NCI-H226 (cell line): ENCODE results near the gene MYO1F.
"Not testable (repeated sequence)": the region's sequence is repeated elsewhere in the genome, so short reads cannot be mapped to it uniquely, and the experiment has no call there.

ENCODE experiments used
- DNase-seq: peaks from one replicate; pipeline ENCODE4 v3.0.0-alpha.2; 2015

The MYO1F gene

GRCh38 chr19:8561075-8561764, 16.0 kb downstream of the MYO1F start:
- DNase-seq = no peak

- DNase-seq = no peak
These were observed 18.9 kb downstream of the MYO1F start for GRCh38 chr19:8558325-8558724.

GRCh38 chr19:8557642-8558238, 19.5 kb downstream of the MYO1F start:
- no peak for DNase-seq

GRCh38 chr19:8553729-8554128, 23.5 kb downstream of the MYO1F start:
- not testable (repeated sequence) for DNase-seq

GRCh38 chr19:8552810-8553209, 24.4 kb downstream of the MYO1F start:
- DNase-seq = peak; percentile 36

- no peak for DNase-seq
These were observed 27.2 kb downstream of the MYO1F start for GRCh38 chr19:8550070-8550469.

- DNase-seq = no peak
These were observed 31.5 kb downstream of the MYO1F start for GRCh38 chr19:8545743-8546142.

- DNase-seq = no peak
These were observed 33.1 kb downstream of the MYO1F start for GRCh38 chr19:8544168-8544567.

GRCh38 chr19:8539621-8540149, 37.6 kb downstream of the MYO1F start:
- no peak for DNase-seq

- DNase-seq = no peak
These were observed 40.1 kb downstream of the MYO1F start for GRCh38 chr19:8537099-8537498.

- DNase-seq = no peak
These were observed 41.0 kb downstream of the MYO1F start for GRCh38 chr19:8536282-8536681.

GRCh38 chr19:8532225-8532624, 45.0 kb downstream of the MYO1F start:
- DNase-seq = no peak

GRCh38 chr19:8531470-8531869, 45.8 kb downstream of the MYO1F start:
- no peak for DNase-seq

- no peak for DNase-seq
These were observed 47.1 kb downstream of the MYO1F start for GRCh38 chr19:8530061-8530679.

- no peak for DNase-seq
These were observed 47.8 kb downstream of the MYO1F start for GRCh38 chr19:8529369-8530006.

GRCh38 chr19:8528500-8528899, 48.7 kb downstream of the MYO1F start:
- no peak for DNase-seq

- peak; percentile 66 for DNase-seq
These were observed 50.7 kb downstream of the MYO1F start for GRCh38 chr19:8526345-8527091.

- no peak for DNase-seq
These were observed 51.9 kb downstream of the MYO1F start for GRCh38 chr19:8525401-8525684.

- no peak for DNase-seq
These were observed 57.9 kb downstream of the MYO1F start for GRCh38 chr19:8519388-8519787.

- DNase-seq = no peak
These were observed 58.7 kb downstream of the MYO1F start for GRCh38 chr19:8518536-8518935.

GRCh38 chr19:8517551-8518442, 59.4 kb downstream of the MYO1F start:
- DNase-seq = no peak

- no peak for DNase-seq
These were observed 61.9 kb downstream of the MYO1F start for GRCh38 chr19:8515317-8515716.
